ENCODE measurements around the gene XPO4.

DNA sequence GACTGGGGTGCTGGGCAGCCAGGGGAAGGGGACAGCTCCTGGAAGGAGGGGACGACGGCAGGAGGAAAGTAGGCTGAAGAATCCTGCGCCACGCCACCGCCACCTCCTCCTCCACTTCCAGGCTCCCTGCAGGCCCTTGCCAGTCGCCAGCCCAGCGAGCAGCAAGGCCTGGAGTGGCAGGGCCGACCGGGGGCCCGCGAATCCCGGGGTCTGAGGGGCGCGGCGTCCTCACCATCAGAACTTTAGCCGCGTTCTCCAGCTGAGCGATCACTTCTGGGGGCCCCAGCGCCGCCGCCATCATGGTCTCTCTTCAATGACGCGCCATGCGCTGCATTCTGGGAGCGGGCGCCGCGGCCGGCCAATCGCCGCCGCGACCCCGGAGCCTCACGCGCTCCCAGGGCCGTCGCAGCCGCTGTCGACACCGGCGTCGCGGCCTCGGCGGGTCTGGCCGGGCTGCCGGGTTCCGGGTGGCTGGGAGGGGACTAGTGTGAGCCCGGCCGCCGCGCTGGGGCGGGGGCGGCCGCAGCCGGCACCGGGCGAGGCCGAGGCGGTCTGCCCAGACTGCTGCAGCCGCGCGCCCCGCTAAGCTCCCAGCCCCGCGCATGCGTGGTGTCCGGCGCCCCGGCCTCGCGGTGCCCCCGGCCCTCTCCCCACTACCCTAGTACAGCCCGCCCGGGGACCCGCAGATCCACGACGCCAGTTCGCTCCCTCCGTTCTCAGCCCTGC, at the start of gene XPO4:
- TF ChIP-seq CTCF (IDR thresholded peaks at IDR 0.05; ENCODE audit: insufficient read depth, low read length, poor library complexity, severe bottlenecking) (no peak), EZH2phosphoT487 (conservative IDR thresholded peaks at IDR 0.05; ENCODE audit: low read length) (no peak)

Measured in SU-DHL-6 (cell line).